Measurements from ENCODE around the gene ADAM19.

- TF ChIP-seq CTCF (IDR thresholded peaks at IDR 0.05): no peak
- TF ChIP-seq POLR2A (IDR thresholded peaks at IDR 0.05): no peak
Observed at GRCh38 chr5:157463621-157464518, 111.7 kb downstream of the ADAM19 start.
